HG02852 (cell line): ENCODE measurements around the gene ING4.
"Not testable (repeated sequence)": the region's sequence is repeated elsewhere in the genome, so short reads cannot be mapped to it uniquely, and the experiment has no call there.

Experiments
- ATAC-seq: cut with Tn5 transposase; IDR thresholded peaks from one replicate; pipeline ENCODE4 v1.9.1; 2021; ENCODE audit warnings: mild to moderate bottlenecking, moderate library complexity; ENCODE audit not compliant: unreplicated experiment

ING4 gene

GRCh38 chr12:6662906-6663742 lies at the start of gene ING4:
ING4 (minus strand) TSS chr12:6663119; CDS start chr12:6663101, 18 bp downstream.
- peak; percentile 96 for ATAC-seq

- no peak for ATAC-seq
Observed at GRCh38 chr12:6708960-6709394, 46.1 kb upstream of the ING4 start.

GRCh38 chr12:6708351-6708750 lies 45.4 kb upstream of the ING4 start:
- ATAC-seq: not testable (repeated sequence)

GRCh38 chr12:6703631-6704030 lies 40.7 kb upstream of the ING4 start:
- no peak for ATAC-seq

- ATAC-seq: no peak
Observed at GRCh38 chr12:6701078-6701768, 38.3 kb upstream of the ING4 start.

GRCh38 chr12:6700646-6701051 lies 37.7 kb upstream of the ING4 start, which contains the start of gene PIANP:
PIANP (minus strand) TSS chr12:6700815; CDS start chr12:6698061, 2,754 bp downstream.
- no peak for ATAC-seq

GRCh38 chr12:6699989-6700645 lies 37.2 kb upstream of the ING4 start:
- no peak for ATAC-seq

GRCh38 chr12:6699259-6699988 lies 36.5 kb upstream of the ING4 start:
- ATAC-seq: no peak

- no peak for ATAC-seq
Observed at GRCh38 chr12:6698352-6699046, 35.6 kb upstream of the ING4 start.

- ATAC-seq: no peak
Observed at GRCh38 chr12:6697584-6698351, 34.8 kb upstream of the ING4 start.

- ATAC-seq: no peak
Observed at GRCh38 chr12:6696690-6697583, 34.0 kb upstream of the ING4 start.

- ATAC-seq: no peak
Observed at GRCh38 chr12:6695313-6696045, 32.6 kb upstream of the ING4 start.

GRCh38 chr12:6694701-6695100 lies 31.8 kb upstream of the ING4 start:
- ATAC-seq: no peak

- no peak for ATAC-seq
Observed at GRCh38 chr12:6693832-6694355, 31.0 kb upstream of the ING4 start.

- no peak for ATAC-seq
Observed at GRCh38 chr12:6692888-6693287, 30.0 kb upstream of the ING4 start.

GRCh38 chr12:6691473-6691872 lies 28.6 kb upstream of the ING4 start:
- no peak for ATAC-seq
